PC-3 (cell line): ENCODE measurements around the gene MED22. TPM values are rescaled to one million over a fixed set of nuclear protein-coding genes. Genes with fewer than 3 reads are reported as not detected.
"Not testable (repeated sequence)": the region's sequence is repeated elsewhere in the genome, so short reads cannot be mapped to it uniquely, and the experiment has no call there.

Experiments used
- ATAC-seq: fragments of 200-7000 bp; cut with Tn5 transposase; 2 replicates; pipeline ENCODE4 v1.9.1; 2020; ENCODE audit warnings: mild to moderate bottlenecking, moderate library complexity
- BruUV-seq: library from RNA; stranded (reverse); fragments of 400-500 nt; replicated peaks from 2 replicates; lab custom pipeline; 2021; lab: Mats Ljungman, UMichigan
- CTCF ChIA-PET: fragments of 300-600 bp; sonication (Branson Sonifier 250); formaldehyde crosslinking; loops from one replicate; lab custom pipeline; 2022; ENCODE audit warnings: antibody characterized with exemption; lab: Charles Lee
- POLR2A ChIA-PET: fragments of 300-600 bp; sonication (Branson Sonifier 250); formaldehyde crosslinking; loops from one replicate; lab custom pipeline; 2022; ENCODE audit warnings: antibody characterized with exemption; ENCODE audit not compliant: unreplicated experiment; lab: Charles Lee
- DNase-seq: peaks from one replicate; pipeline ENCODE4 v3.0.0-alpha.2; 2015
- H2AFZ ChIP-seq: fragments of 300-600 bp; sonication (generic); 2 replicates; pipeline ENCODE4 v1.6.0; 2016; ENCODE audit warnings: antibody characterized with exemption, low read length
- H3F3A ChIP-seq: fragments of 300-600 bp; sonication (generic); one replicate; pipeline ENCODE4 v1.6.0; 2017; ENCODE audit warnings: antibody characterized with exemption, low read length, control low read depth, mild to moderate bottlenecking; ENCODE audit not compliant: unreplicated experiment
- H3K27ac ChIP-seq: fragments of 300-600 bp; sonication (generic); 2 replicates; pipeline ENCODE4 v1.5.1; 2016; ENCODE audit warnings: mild to moderate bottlenecking, low read length
- H3K27me3 ChIP-seq: fragments of 300-600 bp; sonication (generic); 2 replicates; pipeline ENCODE4 v1.6.1; 2016; ENCODE audit warnings: low read length, mixed read lengths
- H3K36me3 ChIP-seq: fragments of 300-600 bp; sonication (generic); 2 replicates; pipeline ENCODE4 v1.6.1; 2016; ENCODE audit warnings: low read depth, mixed run types, low read length, mixed read lengths
- H3K4me1 ChIP-seq: fragments of 300-600 bp; sonication (generic); 2 replicates; pipeline ENCODE4 v1.5.1; 2016; ENCODE audit warnings: low read length; ENCODE audit not compliant: insufficient read depth
- H3K4me2 ChIP-seq: fragments of 300-600 bp; sonication (generic); 2 replicates; pipeline ENCODE4 v1.6.0; 2016; ENCODE audit warnings: low read length
- H3K4me3 ChIP-seq: fragments of 300-600 bp; sonication (generic); 2 replicates; pipeline ENCODE4 v1.5.1; 2016; ENCODE audit warnings: mild to moderate bottlenecking, low read length, mixed read lengths
- H3K79me2 ChIP-seq: fragments of 300-600 bp; sonication (generic); 2 replicates; pipeline ENCODE4 v1.6.1; 2017; ENCODE audit warnings: low read length, mixed read lengths
- H3K9ac ChIP-seq: fragments of 300-600 bp; sonication (generic); 2 replicates; pipeline ENCODE4 v1.6.0; 2016; ENCODE audit warnings: mild to moderate bottlenecking, low read length
- H3K9me2 ChIP-seq: fragments of 300-600 bp; sonication (generic); replicated peaks from 2 replicates; pipeline ENCODE4 v1.6.1; 2016; ENCODE audit warnings: mixed run types, low read length, mixed read lengths
- H3K9me3 ChIP-seq: fragments of 300-600 bp; sonication (generic); 2 replicates; pipeline ENCODE4 v1.6.1; 2016; ENCODE audit warnings: low read length, mixed read lengths
- H4K20me1 ChIP-seq: fragments of 300-600 bp; sonication (generic); 2 replicates; pipeline ENCODE4 v1.6.1; 2016; ENCODE audit warnings: low read length, mixed read lengths
- EZH2 ChIP-seq: fragments of 300-600 bp; sonication (generic); IDR thresholded peaks from one replicate; pipeline ENCODE4 v1.6.1; 2017; ENCODE audit warnings: antibody characterized with exemption, mild to moderate bottlenecking, low read length; ENCODE audit not compliant: unreplicated experiment
- EZH2phosphoT487 ChIP-seq: fragments of 300-600 bp; sonication (generic); IDR thresholded peaks from 2 replicates; pipeline ENCODE4 v1.6.1; 2018; ENCODE audit warnings: mild to moderate bottlenecking, antibody characterized with exemption, low read length, borderline replicate concordance
- intact Hi-C: fragments of 100-400 bp; cut with micrococcal nuclease; formaldehyde crosslinking; loops from 2 replicates; pipeline ENCODE4 v1.9.0; 2023
- total RNA-seq: library from RNA; depleted of rRNA; stranded (reverse); fragments of >200 nt; gene quantifications from 2 replicates; pipeline ENCODE4 v1.2.3, GENCODE V29; 2014
- TF ChIP-seq, protein P1 (sequence below): fragments of 300-600 bp; sonication (generic); conservative IDR thresholded peaks from 2 replicates; pipeline ENCODE4 v1.5.1; 2017; ENCODE audit warnings: antibody characterized with exemption, low read depth, mild to moderate bottlenecking, low read length

The MED22 gene
- total RNA-seq, 1 experiment from 2014 or later: 20.5 TPM

DNA sequence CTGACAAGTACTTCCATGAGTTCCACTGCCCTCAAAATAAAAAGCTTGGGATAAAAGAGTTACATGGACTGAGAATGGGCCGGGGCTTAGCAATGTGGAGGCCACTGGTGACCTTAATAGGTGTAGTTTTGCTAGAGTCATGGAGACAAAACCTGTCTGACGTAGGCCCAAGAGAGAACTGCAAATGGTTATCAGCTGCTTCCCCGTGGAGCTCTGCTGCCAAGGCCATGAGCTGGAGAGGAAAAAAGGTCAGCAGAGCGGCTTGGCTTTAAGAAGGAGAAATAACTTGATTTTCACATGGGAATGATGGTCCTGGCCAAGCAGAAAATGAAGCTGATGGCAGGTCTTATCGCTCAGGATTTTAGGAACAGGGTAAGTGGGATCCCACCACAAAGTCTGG, 8.3 kb downstream of the MED22 start:
- CTCF ChIA-PET: no interaction called here
- ATAC-seq: no peak

DNA sequence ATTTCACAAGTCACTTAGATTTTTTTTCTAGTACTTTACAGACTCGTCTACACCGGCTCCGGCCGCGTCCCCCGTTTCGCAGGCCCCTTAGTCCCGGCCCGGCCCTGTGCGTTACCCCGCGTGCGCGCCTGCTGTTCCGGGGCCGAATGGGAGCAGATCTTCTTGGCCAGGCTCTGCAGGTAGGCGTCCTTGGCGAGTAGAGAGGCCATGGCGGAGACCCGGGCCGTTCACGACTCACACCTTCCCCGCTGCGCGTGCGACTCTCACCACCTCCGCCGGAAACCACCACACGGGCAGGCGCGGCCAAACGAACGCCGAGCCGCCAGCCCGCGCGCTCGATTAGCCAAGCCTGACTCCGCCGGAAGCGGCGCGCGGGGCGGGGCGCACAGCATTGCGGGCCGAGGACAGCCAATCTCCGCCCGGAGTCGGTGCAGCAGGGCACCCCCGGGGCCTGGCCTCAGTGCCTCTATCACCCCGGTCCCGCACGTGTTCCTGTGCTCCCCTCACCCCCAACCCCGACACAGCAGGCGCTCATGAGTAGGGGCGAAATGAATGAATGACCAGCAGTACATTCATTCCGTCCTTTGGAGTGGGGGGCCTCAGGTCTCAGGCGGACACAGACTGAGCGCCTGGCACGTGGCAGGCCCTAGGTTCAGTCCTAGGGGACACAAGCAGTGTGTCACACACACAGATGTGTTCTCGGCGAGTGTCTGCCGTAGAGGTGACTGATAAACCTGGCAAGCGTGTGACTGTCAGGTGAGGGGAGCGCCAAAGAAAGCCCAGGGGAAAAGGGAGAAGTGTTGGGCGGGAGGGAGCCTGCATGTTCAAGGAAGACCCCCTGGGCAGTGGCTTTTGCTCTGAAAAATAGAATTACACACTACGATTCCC, 11.8 kb downstream of the MED22 start, which contains the start of gene SURF6:
TSS of gene SURF6 (minus strand) at position 265 of the 888 bp plus-strand sequence. CDS start at position 209, 56 bp downstream.
- ATAC-seq (peak; percentile 92), DNase-seq (peak; percentile 81)
- Histone ChIP-seq H3K36me3 (peaks cover 15% of the 10 kb centered on the region), H3K4me1 (peaks cover 17% of the 10 kb centered on the region), H3F3A (no peaks in the 10 kb centered on the region), H3K4me3 (peak within 1 kb of the TSS; percentile 99), H3K27ac (peak within 1 kb of the TSS; percentile 34; the same call in 1 of the 2 replicates), H2AFZ (peak within 1 kb of the TSS; percentile 91), H3K9me2 (no peaks in the 10 kb centered on the region), H3K4me2 (peak within 1 kb of the TSS; percentile 90), H3K79me2 (peaks cover 27% of the 10 kb centered on the region), H3K9ac (peak within 1 kb of the TSS; percentile 94), H3K9me3 (no peaks in the 10 kb centered on the region), H4K20me1 (no peaks in the 10 kb centered on the region), H3K27me3 (no peaks in the 10 kb centered on the region)
- intact Hi-C loops: no loop called here
- BruUV-seq: TSS peak; percentile 77
- ChIA-PET CTCF (no interaction called here), POLR2A (no interaction called here)
- TF ChIP-seq EZH2 (no peak), EZH2phosphoT487 (no peak)
- TF ChIP-seq, protein P1, sequence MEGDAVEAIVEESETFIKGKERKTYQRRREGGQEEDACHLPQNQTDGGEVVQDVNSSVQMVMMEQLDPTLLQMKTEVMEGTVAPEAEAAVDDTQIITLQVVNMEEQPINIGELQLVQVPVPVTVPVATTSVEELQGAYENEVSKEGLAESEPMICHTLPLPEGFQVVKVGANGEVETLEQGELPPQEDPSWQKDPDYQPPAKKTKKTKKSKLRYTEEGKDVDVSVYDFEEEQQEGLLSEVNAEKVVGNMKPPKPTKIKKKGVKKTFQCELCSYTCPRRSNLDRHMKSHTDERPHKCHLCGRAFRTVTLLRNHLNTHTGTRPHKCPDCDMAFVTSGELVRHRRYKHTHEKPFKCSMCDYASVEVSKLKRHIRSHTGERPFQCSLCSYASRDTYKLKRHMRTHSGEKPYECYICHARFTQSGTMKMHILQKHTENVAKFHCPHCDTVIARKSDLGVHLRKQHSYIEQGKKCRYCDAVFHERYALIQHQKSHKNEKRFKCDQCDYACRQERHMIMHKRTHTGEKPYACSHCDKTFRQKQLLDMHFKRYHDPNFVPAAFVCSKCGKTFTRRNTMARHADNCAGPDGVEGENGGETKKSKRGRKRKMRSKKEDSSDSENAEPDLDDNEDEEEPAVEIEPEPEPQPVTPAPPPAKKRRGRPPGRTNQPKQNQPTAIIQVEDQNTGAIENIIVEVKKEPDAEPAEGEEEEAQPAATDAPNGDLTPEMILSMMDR: no peak

More for the DNA sequence above, 8.3 kb downstream of the MED22 start:
- H3K9me3 ChIP-seq: no peaks in the 10 kb centered on the region
- intact Hi-C loops: no loop called here
- TF ChIP-seq EZH2: no peak
- TF ChIP-seq, protein P1: no peak
- peaks cover 1% of the 10 kb centered on the region; the same call in 1 of the 2 replicates for H3K36me3 ChIP-seq
- no TSS peak for BruUV-seq
- no peaks in the 10 kb centered on the region for H3K9me2 ChIP-seq
- no peaks in the 10 kb centered on the region for H3F3A ChIP-seq
- peaks cover 14% of the 10 kb centered on the region for H3K79me2 ChIP-seq
- POLR2A ChIA-PET: no interaction called here
- no peak overlapping the region for H3K9ac ChIP-seq
- H3K4me2 ChIP-seq: no peak overlapping the region
- H4K20me1 ChIP-seq: no peaks in the 10 kb centered on the region
- H3K4me1 ChIP-seq: peaks cover 8% of the 10 kb centered on the region
- DNase-seq: no peak
- H3K27ac ChIP-seq: no peak overlapping the region
- H3K27me3 ChIP-seq: no peaks in the 10 kb centered on the region
- no peak overlapping the region for H2AFZ ChIP-seq
- no peak overlapping the region for H3K4me3 ChIP-seq

DNA sequence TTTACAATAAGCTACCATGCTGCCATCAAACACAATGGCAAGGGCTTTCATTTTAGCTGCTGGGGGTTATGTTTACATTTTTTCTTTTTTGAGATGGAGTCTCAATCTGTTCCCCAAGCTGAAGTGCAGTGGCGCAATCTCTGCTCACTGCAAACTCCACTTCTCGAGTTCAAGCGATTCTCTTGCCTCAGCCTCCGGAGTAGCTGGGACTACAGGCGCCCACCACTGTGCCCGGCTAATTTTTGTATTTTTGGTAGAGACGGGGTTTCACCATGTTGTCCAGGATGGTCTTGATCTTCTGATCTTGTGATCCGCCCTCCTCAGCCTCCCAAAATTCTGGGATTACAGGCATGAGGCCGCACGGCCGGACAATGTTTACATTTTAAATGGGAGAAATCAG, 13.0 kb downstream of the MED22 start:
- DNase-seq, H4K20me1 ChIP-seq, H2AFZ ChIP-seq, CTCF ChIA-PET, BruUV-seq, H3K9me3 ChIP-seq, POLR2A ChIA-PET, H3F3A ChIP-seq, H3K9me2 ChIP-seq, H3K27ac ChIP-seq, intact Hi-C loops, H3K27me3 ChIP-seq, ATAC-seq: not testable (repeated sequence)
- Histone ChIP-seq H3K9ac (peak overlapping the region; percentile 94), H3K4me1 (peaks cover 17% of the 10 kb centered on the region), H3K79me2 (peaks cover 27% of the 10 kb centered on the region), H3K4me2 (peak overlapping the region; percentile 90), H3K4me3 (peak overlapping the region; percentile 99), H3K36me3 (peaks cover 23% of the 10 kb centered on the region)
